Loucy (cell line): Measurements from ENCODE around the gene TMEM131.

Source experiments
- H2AFZ ChIP-seq: fragments of 200-600 bp; sonication (generic); 2 replicates; pipeline ENCODE4 v1.6.0; 2016; ENCODE audit warnings: antibody characterized with exemption, mild to moderate bottlenecking, low read length, moderate library complexity
- H3F3A ChIP-seq: fragments of 200-600 bp; 2 replicates; pipeline ENCODE4 v1.6.0; 2016; ENCODE audit warnings: antibody characterized with exemption, low read depth, mild to moderate bottlenecking
- H3K27me3 ChIP-seq: fragments of 200-600 bp; sonication (generic); 2 replicates; pipeline ENCODE4 v1.6.1; 2014; ENCODE audit warnings: low read length, mild to moderate bottlenecking; ENCODE audit not compliant: insufficient read depth, poor library complexity, severe bottlenecking
- H3K36me3 ChIP-seq: fragments of 200-600 bp; sonication (generic); 2 replicates; pipeline ENCODE4 v1.6.1; 2016; ENCODE audit warnings: low read length; ENCODE audit not compliant: insufficient read depth
- H3K4me1 ChIP-seq: fragments of 200-600 bp; sonication (generic); 2 replicates; pipeline ENCODE4 v1.5.1; 2014; ENCODE audit warnings: low read length, mild to moderate bottlenecking; ENCODE audit not compliant: insufficient read depth, poor library complexity, severe bottlenecking
- H3K4me2 ChIP-seq: fragments of 200-600 bp; sonication (generic); 2 replicates; pipeline ENCODE4 v1.6.0; 2014; ENCODE audit warnings: antibody characterized with exemption, low read length, low read depth, mild to moderate bottlenecking; ENCODE audit not compliant: poor library complexity, severe bottlenecking
- H3K4me3 ChIP-seq: fragments of 200-600 bp; sonication (generic); 2 replicates; pipeline ENCODE4 v1.5.1; 2014; ENCODE audit warnings: low read length, mild to moderate bottlenecking, mixed read lengths; ENCODE audit not compliant: poor library complexity, severe bottlenecking
- H3K79me2 ChIP-seq: fragments of 200-600 bp; sonication (generic); 2 replicates; pipeline ENCODE4 v1.6.1; 2014; ENCODE audit warnings: low read length; ENCODE audit not compliant: insufficient read depth
- H3K9ac ChIP-seq: fragments of 200-600 bp; sonication (generic); 2 replicates; pipeline ENCODE4 v1.6.0; 2014; ENCODE audit warnings: mild to moderate bottlenecking, low read depth, low read length, moderate library complexity; ENCODE audit not compliant: poor library complexity, severe bottlenecking
- H3K9me2 ChIP-seq: fragments of 200-600 bp; sonication (generic); replicated peaks from 2 replicates; pipeline ENCODE4 v1.6.1; 2016; ENCODE audit warnings: low read depth, low read length, mixed read lengths
- H3K9me3 ChIP-seq: fragments of 200-600 bp; sonication (generic); 2 replicates; pipeline ENCODE4 v1.6.1; 2014; ENCODE audit warnings: mild to moderate bottlenecking, antibody characterized with exemption, low read length, low read depth; ENCODE audit not compliant: insufficient read depth
- H4K20me1 ChIP-seq: fragments of 200-600 bp; sonication (generic); 2 replicates; pipeline ENCODE4 v1.6.0; 2014; ENCODE audit warnings: antibody characterized with exemption, low read length, mild to moderate bottlenecking; ENCODE audit not compliant: insufficient read depth, poor library complexity, severe bottlenecking
- CTCF ChIP-seq: fragments of 200-600 bp; sonication (generic); conservative IDR thresholded peaks from 2 replicates; pipeline ENCODE4 v1.5.1; 2014; ENCODE audit warnings: mild to moderate bottlenecking, antibody characterized with exemption, low read length
- EZH2phosphoT487 ChIP-seq: fragments of 200-600 bp; IDR thresholded peaks from 2 replicates; pipeline ENCODE4 v1.6.1; 2018; ENCODE audit warnings: antibody characterized with exemption, mild to moderate bottlenecking, moderate library complexity, borderline replicate concordance

TMEM131 gene

GRCh38 chr2:97983134-97983533, 12.6 kb downstream of the TMEM131 start:
- Histone ChIP-seq H3K36me3 (no peaks in the 10 kb centered on the region), H3K9ac (no peak overlapping the region), H3K4me3 (no peak overlapping the region), H2AFZ (no peak overlapping the region), H3K27me3 (no peaks in the 10 kb centered on the region), H4K20me1 (peaks cover 3% of the 10 kb centered on the region), H3K9me2 (no peaks in the 10 kb centered on the region), H3K9me3 (peaks cover 13% of the 10 kb centered on the region; the same call in 1 of the 2 replicates), H3K4me2 (no peak overlapping the region), H3K79me2 (peaks cover 82% of the 10 kb centered on the region), H3F3A (no peaks in the 10 kb centered on the region), H3K4me1 (peaks cover 2% of the 10 kb centered on the region)
- TF ChIP-seq CTCF = no peak
- TF ChIP-seq EZH2phosphoT487 = no peak

- TF ChIP-seq CTCF (no peak), EZH2phosphoT487 (no peak)
- Histone ChIP-seq H3K79me2 (peaks cover 77% of the 10 kb centered on the region), H3K9ac (no peak overlapping the region), H3K4me2 (no peak overlapping the region), H3K27me3 (no peaks in the 10 kb centered on the region), H3F3A (no peaks in the 10 kb centered on the region), H3K9me2 (no peaks in the 10 kb centered on the region), H3K4me1 (peaks cover 2% of the 10 kb centered on the region), H2AFZ (no peak overlapping the region), H3K4me3 (no peak overlapping the region), H3K9me3 (peaks cover 10% of the 10 kb centered on the region; the same call in 1 of the 2 replicates), H3K36me3 (no peaks in the 10 kb centered on the region), H4K20me1 (peaks cover 3% of the 10 kb centered on the region)
These were observed 13.1 kb downstream of the TMEM131 start for GRCh38 chr2:97982621-97983020.

- H3K9me2 ChIP-seq = no peaks in the 10 kb centered on the region
- no peak overlapping the region for H3K9ac ChIP-seq
- no peaks in the 10 kb centered on the region for H3F3A ChIP-seq
- peaks cover 2% of the 10 kb centered on the region for H3K4me1 ChIP-seq
- H3K4me3 ChIP-seq = no peak overlapping the region
- no peaks in the 10 kb centered on the region for H3K27me3 ChIP-seq
- TF ChIP-seq CTCF (no peak), EZH2phosphoT487 (no peak)
- peaks cover 10% of the 10 kb centered on the region; the same call in 1 of the 2 replicates for H3K9me3 ChIP-seq
- H4K20me1 ChIP-seq = peaks cover 3% of the 10 kb centered on the region
- H3K79me2 ChIP-seq = peaks cover 70% of the 10 kb centered on the region
- H3K36me3 ChIP-seq = no peaks in the 10 kb centered on the region
- no peak overlapping the region for H2AFZ ChIP-seq
- H3K4me2 ChIP-seq = no peak overlapping the region
These were observed 13.8 kb downstream of the TMEM131 start for GRCh38 chr2:97981961-97982360.
